ENCODE measurements around the gene PPIE. TPM values are rescaled to one million over a fixed set of nuclear protein-coding genes. Genes with fewer than 3 reads are reported as not detected.

The PPIE gene
- total RNA-seq, 1 experiment from 2014 or later, result 62.8 TPM

GRCh38 chr1:39700348-39700747 is 38.3 kb upstream of the PPIE start:
- POLR2A ChIA-PET (ENCODE audit: low non-redundant PET), result no interaction called here
- Histone ChIP-seq H3K27me3 (replicated peaks; ENCODE audit: insufficient read depth, low read depth, low read length, poor library complexity) (peaks cover 17% of the 10 kb centered on the region), H3K36me3 (ENCODE audit: insufficient read depth, low read length, poor library complexity, severe bottlenecking) (no peaks in the 10 kb centered on the region), H3K27ac (ENCODE audit: low read depth, low read length, poor library complexity, severe bottlenecking) (no peak overlapping the region), H3K4me3 (ENCODE audit: low read depth, low read length, poor library complexity, severe bottlenecking) (no peak overlapping the region), H3K9me3 (ENCODE audit: low read depth, low read length, poor library complexity, severe bottlenecking) (no peaks in the 10 kb centered on the region), H3K4me1 (ENCODE audit: insufficient read depth, low read length, poor library complexity, severe bottlenecking) (peaks cover 11% of the 10 kb centered on the region)
- TF ChIP-seq CTCF (conservative IDR thresholded peaks at IDR 0.05; ENCODE audit: low read depth, low read length), result no peak
- no peak for TF ChIP-seq EZH2 (IDR thresholded peaks at IDR 0.05; ENCODE audit: borderline replicate concordance, low read depth, low read length, poor library complexity, severe bottlenecking)
- CTCF ChIA-PET, result no interaction called here
- no peak for DNase-seq (ENCODE audit: low spot score)
- intact Hi-C loops (cut with micrococcal nuclease; ENCODE audit: unreplicated experiment), result no loop called here
- no TSS peak for BruUV-seq (replicated peaks)

GRCh38 chr1:39701049-39701439 is 37.6 kb upstream of the PPIE start:
- Histone ChIP-seq H3K27me3 (replicated peaks; ENCODE audit: insufficient read depth, low read depth, low read length, poor library complexity) (peaks cover 15% of the 10 kb centered on the region), H3K27ac (ENCODE audit: low read depth, low read length, poor library complexity, severe bottlenecking) (no peak overlapping the region), H3K4me3 (ENCODE audit: low read depth, low read length, poor library complexity, severe bottlenecking) (no peak overlapping the region), H3K9me3 (ENCODE audit: low read depth, low read length, poor library complexity, severe bottlenecking) (no peaks in the 10 kb centered on the region), H3K4me1 (ENCODE audit: insufficient read depth, low read length, poor library complexity, severe bottlenecking) (peaks cover 11% of the 10 kb centered on the region), H3K36me3 (ENCODE audit: insufficient read depth, low read length, poor library complexity, severe bottlenecking) (no peaks in the 10 kb centered on the region)
- TF ChIP-seq EZH2 (IDR thresholded peaks at IDR 0.05; ENCODE audit: borderline replicate concordance, low read depth, low read length, poor library complexity, severe bottlenecking), result no peak
- TF ChIP-seq CTCF (conservative IDR thresholded peaks at IDR 0.05; ENCODE audit: low read depth, low read length), result no peak
- POLR2A ChIA-PET (ENCODE audit: low non-redundant PET), result no interaction called here
- CTCF ChIA-PET, result interaction anchor here (1.0 to 1.4 kb wide), 2 partner anchors 43 to 99 kb away, joined by 3 to 4 read pairs; no protein-coding TSS in a partner anchor
- intact Hi-C loops (cut with micrococcal nuclease; ENCODE audit: unreplicated experiment), result no loop called here
- DNase-seq (ENCODE audit: low spot score), result no peak
- BruUV-seq (replicated peaks), result no TSS peak

- H3K4me3 ChIP-seq (ENCODE audit: low read depth, low read length, poor library complexity, severe bottlenecking), result no peak overlapping the region
- no peaks in the 10 kb centered on the region for H3K27me3 ChIP-seq (replicated peaks; ENCODE audit: insufficient read depth, low read depth, low read length, poor library complexity)
- ChIA-PET POLR2A (ENCODE audit: low non-redundant PET) (no interaction called here), CTCF (no interaction called here)
- no peak for TF ChIP-seq EZH2 (IDR thresholded peaks at IDR 0.05; ENCODE audit: borderline replicate concordance, low read depth, low read length, poor library complexity, severe bottlenecking)
- TF ChIP-seq CTCF (conservative IDR thresholded peaks at IDR 0.05; ENCODE audit: low read depth, low read length), result no peak
- no peak overlapping the region for H3K27ac ChIP-seq (ENCODE audit: low read depth, low read length, poor library complexity, severe bottlenecking)
- no peaks in the 10 kb centered on the region for H3K9me3 ChIP-seq (ENCODE audit: low read depth, low read length, poor library complexity, severe bottlenecking)
- intact Hi-C loops (cut with micrococcal nuclease; ENCODE audit: unreplicated experiment), result no loop called here
- no peak for DNase-seq (ENCODE audit: low spot score)
- BruUV-seq (replicated peaks), result no TSS peak
- peaks cover 11% of the 10 kb centered on the region for H3K4me1 ChIP-seq (ENCODE audit: insufficient read depth, low read length, poor library complexity, severe bottlenecking)
- no peaks in the 10 kb centered on the region for H3K36me3 ChIP-seq (ENCODE audit: insufficient read depth, low read length, poor library complexity, severe bottlenecking)
Observed at GRCh38 chr1:39704757-39705156, 33.9 kb upstream of the PPIE start.
